Transverse colon (tissue), 4 donors: ENCODE results near the gene COG5. TPM values are rescaled to one million over a fixed set of nuclear protein-coding genes. Genes with fewer than 3 reads are reported as not detected.

Source experiments
- DNase-seq: peaks from one replicate; pipeline ENCODE4 v3.0.0-alpha.2; 2019
- H3K27ac ChIP-seq, 4 donors: fragments of 200-600 bp; sonication (generic); 2 replicates each; pipeline ENCODE4 v1.5.1; 2016 to 2018; ENCODE audit warnings: inconsistent platforms in 4 of 4
- H3K27me3 ChIP-seq: fragments of 200-600 bp; sonication (generic); 2 replicates; pipeline ENCODE4 v1.5.1; 2017; ENCODE audit warnings: inconsistent platforms
- H3K36me3 ChIP-seq, 4 donors: fragments of 200-600 bp; sonication (generic); 2 replicates each; pipeline ENCODE4 v1.5.1; 2017 to 2019; ENCODE audit warnings: inconsistent platforms in 4 of 4
- H3K4me1 ChIP-seq, 4 donors: fragments of 200-600 bp; sonication (generic); 2 replicates each; pipeline ENCODE4 v1.5.1; 2017 to 2020; ENCODE audit warnings: inconsistent platforms in 4 of 4
- H3K4me3 ChIP-seq, 4 donors: fragments of 200-600 bp; sonication (generic); 1 replicate in 1 of 4; 2 replicates in 3 of 4; pipeline versions ENCODE4 v1.5.1 to v1.6.1; 2017 to 2019; ENCODE audit warnings: inconsistent platforms in 4 of 4
- H3K9me3 ChIP-seq, 2 donors: fragments of 200-600 bp; sonication (generic); 2 replicates each; pipeline ENCODE4 v1.5.1; 2017 to 2019; ENCODE audit warnings: inconsistent platforms in 2 of 2
- CTCF ChIP-seq, 5 experiments: fragments of 200-600 bp in 3 of 5; fragments of 450-650 bp in 2 of 5; sonication (generic) in 3 of 5; IDR thresholded peaks; 1 replicate in 2 of 5; 2 replicates in 3 of 5; pipeline ENCODE4 v1.5.1; 2016 to 2017; ENCODE audit warnings: antibody characterized with exemption in 5 of 5, inconsistent platforms in 3 of 5, mild to moderate bottlenecking in 2 of 5, moderate library complexity in 1 of 5
- EP300 ChIP-seq: sonication (generic); formaldehyde crosslinking; IDR thresholded peaks from one replicate; pipeline ENCODE4 v1.6.1; 2017; ENCODE audit warnings: antibody characterized with exemption, low read depth
- POLR2A ChIP-seq: fragments of 450-650 bp; IDR thresholded peaks from one replicate; pipeline ENCODE4 v1.6.1; 2016; ENCODE audit warnings: antibody characterized with exemption, mild to moderate bottlenecking, moderate library complexity
- POLR2AphosphoS5 ChIP-seq, 3 donors: sonication (generic); formaldehyde crosslinking; IDR thresholded peaks; one replicate each; pipeline ENCODE4 v1.6.1; 2016; ENCODE audit warnings: antibody characterized with exemption in 3 of 3
- WGBS, 2 donors: methylation state at CpG; one replicate each; pipeline ENCODE4 v1.1.5; 2018; ENCODE audit warnings: low coverage in 1 of 2; 5-methylcytosine and 5-hydroxymethylcytosine counted together
- in situ Hi-C, 4 donors: fragments of 200-750 bp; cut with MboI; loops; one replicate each; pipeline versions ENCODE4 v1.15.0 to v1.15.1; 2017; ENCODE audit warnings: low sequenced_read_pairs in 3 of 4, low pct_ligation_motif_present in 1 of 4, low pct_unique_long_range_greater_than_20kb in 1 of 4
- intact Hi-C: fragments of 100-400 bp; cut with DNase I; formaldehyde crosslinking; loops from one replicate; pipeline ENCODE4 v1.15.1; 2023; ENCODE audit warnings: low total_unique reads
- total RNA-seq, 4 donors: library from RNA; depleted of rRNA; stranded (reverse); fragments of >200 nt; gene quantifications; one replicate each; pipeline ENCODE4 v1.1.0, GENCODE V29; 2016

Gene COG5
- total RNA-seq, 4 donors from 2014 or later = 15.7 to 48.2 (median 35.7) TPM

GRCh38 chr7:107579885-107580715 lies 16.4 kb upstream of the COG5 start, which contains the start of gene BCAP29:
Gene BCAP29 (plus strand): TSS chr7:107580246. CDS start chr7:107580773, 527 bp downstream.
- H3K27me3 ChIP-seq = no peaks in the 10 kb centered on the region

GRCh38 chr7:107579554-107579884 lies 15.8 kb upstream of the COG5 start:
- intact Hi-C loops (no loop called here), in situ Hi-C loops (loop anchor here in 1 of 4 donors (25.0 kb wide), 2 partner anchors 283 to 392 kb away; no protein-coding TSS in a partner anchor)
- TF ChIP-seq CTCF (IDR thresholded peaks at IDR 0.05) (no peak), POLR2A (no peak), POLR2AphosphoS5 (IDR thresholded peaks at IDR 0.05) (no peak), EP300 (no peak)
- H3K27ac ChIP-seq = peak overlapping the region; percentile 95 to 97 (median 96)
- 0 to 3% methylated on average over 7 to 9 of the region's 9 CpGs for WGBS, 2 donors
- no peaks in the 10 kb centered on the region for H3K27me3 ChIP-seq
- no peaks in the 10 kb centered on the region for H3K9me3 ChIP-seq
- no peak for DNase-seq
- H3K4me3 ChIP-seq = peak overlapping the region; percentile 69 to 86 (median 79)
- peaks cover 13 to 38% (median 20%) of the 10 kb centered on the region in 4 donors for H3K4me1 ChIP-seq
- no peaks in the 10 kb centered on the region for H3K36me3 ChIP-seq

More at GRCh38 chr7:107579885-107580715, 16.4 kb upstream of the COG5 start, which contains the start of gene BCAP29:
- Histone ChIP-seq H3K36me3 (no peaks in the 10 kb centered on the region), H3K27ac (peak within 1 kb of the TSS; percentile 95 to 97 (median 96)), H3K4me1 (peaks cover 13 to 42% (median 20%) of the 10 kb centered on the region in 4 donors), H3K4me3 (peak within 1 kb of the TSS; percentile 69 to 86 (median 79)), H3K9me3 (no peaks in the 10 kb centered on the region)
- in situ Hi-C loops (loop anchor here in 1 of 4 donors (25.0 kb wide), 2 partner anchors 282 to 393 kb away; no protein-coding TSS in a partner anchor), intact Hi-C loops (no loop called here)
- peak in 3 of 5 experiments; percentile 22 to 40 (median 25) for TF ChIP-seq CTCF (IDR thresholded peaks at IDR 0.05)
- TF ChIP-seq POLR2AphosphoS5 (IDR thresholded peaks at IDR 0.05) = peak; percentile 10 to 88 (median 77)
- peak; percentile 59 for TF ChIP-seq POLR2A
- peak; percentile 25 for TF ChIP-seq EP300
- WGBS, 2 donors = 1% methylated on average over 72 of the region's 89 CpGs; no CpG with 5 or more reads in 1 of the 2 donors
- DNase-seq = peak; percentile 81

GRCh38 chr7:107573537-107573936 lies 9.8 kb upstream of the COG5 start:
- H3K4me3 ChIP-seq = no peak overlapping the region
- TF ChIP-seq POLR2AphosphoS5 (IDR thresholded peaks at IDR 0.05) = no peak
- TF ChIP-seq CTCF (IDR thresholded peaks at IDR 0.05) = no peak
- TF ChIP-seq EP300 = no peak
- TF ChIP-seq POLR2A = no peak
- no peaks in the 10 kb centered on the region for H3K36me3 ChIP-seq
- no peak for DNase-seq
- in situ Hi-C loops = loop anchor here in 2 of 4 donors (25.0 kb wide), 1 partner anchor 164 kb away; the partner anchor contains the start of gene CBLL1 (in 2 of the 2)
- WGBS, 2 donors = 91 to 94% methylated on average over 4 of the region's 4 CpGs
- no peaks in the 10 kb centered on the region for H3K27me3 ChIP-seq
- H3K4me1 ChIP-seq = no peaks in the 10 kb centered on the region
- intact Hi-C loops = no loop called here
- no peak overlapping the region for H3K27ac ChIP-seq
- no peaks in the 10 kb centered on the region for H3K9me3 ChIP-seq

GRCh38 chr7:107570298-107570697 lies 6.6 kb upstream of the COG5 start:
- Histone ChIP-seq H3K36me3 (no peaks in the 10 kb centered on the region), H3K27ac (no peak overlapping the region), H3K27me3 (no peaks in the 10 kb centered on the region), H3K9me3 (no peaks in the 10 kb centered on the region), H3K4me3 (no peak overlapping the region), H3K4me1 (peaks cover 0 to 1% (median 0%) of the 10 kb centered on the region in 4 donors)
- in situ Hi-C loops = loop anchor here in 2 of 4 donors (25.0 kb wide), 1 partner anchor 167 kb away; the partner anchor contains the start of gene CBLL1 (in 2 of the 2)
- intact Hi-C loops = no loop called here
- no peak for DNase-seq
- 91 to 100% methylated on average over 1 to 2 of the region's 2 CpGs for WGBS, 2 donors
- TF ChIP-seq EP300 (no peak), POLR2AphosphoS5 (IDR thresholded peaks at IDR 0.05) (no peak), POLR2A (no peak), CTCF (IDR thresholded peaks at IDR 0.05) (no peak)
